ENCODE data around the gene SLC26A2. TPM values are rescaled to one million over a fixed set of nuclear protein-coding genes. Genes with fewer than 3 reads are reported as not detected.

The SLC26A2 gene
- total and polyA plus RNA-seq, 8 donors = 1.1 to 7.4 (median 3.6) TPM

- no peak for TF ChIP-seq CTCF (IDR thresholded peaks at IDR 0.05)
- H3K36me3 ChIP-seq = no peaks in the 10 kb centered on the region
- intact Hi-C loops (cut with DNase I) = no loop called here
- ATAC-seq (no peak), FAIRE-seq (no peak), DNase-seq (no peak)
- H3K4me3 ChIP-seq = no peak overlapping the region
- no peaks in the 10 kb centered on the region for H3K27me3 ChIP-seq
- H3K27ac ChIP-seq = no peak overlapping the region
- H3K4me1 ChIP-seq = no peaks in the 10 kb centered on the region
- WGBS, 2 donors = 84 to 88% methylated on average over 6 of the region's 6 CpGs
- no peaks in the 10 kb centered on the region for H3K9me3 ChIP-seq
Observed at GRCh38 chr5:149922950-149923349, 37.6 kb upstream of the SLC26A2 start.

- FAIRE-seq = no peak
Observed at GRCh38 chr5:149924486-149924885, 36.1 kb upstream of the SLC26A2 start.

GRCh38 chr5:149930043-149930748 lies 30.4 kb upstream of the SLC26A2 start:
- H3K4me3 ChIP-seq = peak overlapping the region in 1 of 4 donors; percentile 15
- H3K27me3 ChIP-seq = no peaks in the 10 kb centered on the region
- 43 to 47% methylated on average over 6 of the region's 6 CpGs for WGBS, 2 donors
- DNase-seq (peak in 2 of 6 donors; percentile 6 to 20), FAIRE-seq (no peak), ATAC-seq (peak in 3 of 4 donors; percentile 32 to 62 (median 59))
- H3K36me3 ChIP-seq = no peaks in the 10 kb centered on the region
- no peak for TF ChIP-seq CTCF (IDR thresholded peaks at IDR 0.05)
- H3K27ac ChIP-seq = peak overlapping the region in 3 of 4 donors; percentile 7 to 42 (median 13)
- H3K4me1 ChIP-seq = no peaks in the 10 kb centered on the region
- intact Hi-C loops (cut with DNase I) = no loop called here
- no peaks in the 10 kb centered on the region for H3K9me3 ChIP-seq

More at GRCh38 chr5:149924486-149924885, 36.1 kb upstream of the SLC26A2 start:
- Histone ChIP-seq H3K9me3 (no peaks in the 10 kb centered on the region), H3K4me3 (no peak overlapping the region), H3K36me3 (no peaks in the 10 kb centered on the region), H3K27me3 (no peaks in the 10 kb centered on the region), H3K27ac (no peak overlapping the region), H3K4me1 (no peaks in the 10 kb centered on the region)
- 80 to 89% methylated on average over 5 of the region's 5 CpGs for whole genome bisulfite sequencing, 2 donors
- DNase-seq (no peak), ATAC-seq (no peak)
- TF ChIP-seq CTCF (IDR thresholded peaks at IDR 0.05) = no peak
- intact Hi-C loops (cut with DNase I) = no loop called here

GRCh38 chr5:149930749-149931574 lies 29.6 kb upstream of the SLC26A2 start:
- Histone ChIP-seq H3K4me3 (no peak overlapping the region), H3K27ac (no peak overlapping the region)
- peak; percentile 26 for FAIRE-seq

More at GRCh38 chr5:149930749-149931574, 29.6 kb upstream of the SLC26A2 start:
- no peaks in the 10 kb centered on the region for H3K36me3 ChIP-seq
- no peak for ATAC-seq
- intact Hi-C loops (cut with DNase I) = no loop called here
- no peaks in the 10 kb centered on the region for H3K27me3 ChIP-seq
- no peak for DNase-seq
- no peaks in the 10 kb centered on the region for H3K4me1 ChIP-seq
- no peaks in the 10 kb centered on the region for H3K9me3 ChIP-seq
- TF ChIP-seq CTCF (IDR thresholded peaks at IDR 0.05) = no peak
- WGBS, 2 donors = 62 to 64% methylated on average over 7 of the region's 7 CpGs
